ENCODE data around the gene WDR37.
"Not testable (repeated sequence)": the region's sequence is repeated elsewhere in the genome, so short reads cannot be mapped to it uniquely, and the experiment has no call there.

WDR37 gene

DNA sequence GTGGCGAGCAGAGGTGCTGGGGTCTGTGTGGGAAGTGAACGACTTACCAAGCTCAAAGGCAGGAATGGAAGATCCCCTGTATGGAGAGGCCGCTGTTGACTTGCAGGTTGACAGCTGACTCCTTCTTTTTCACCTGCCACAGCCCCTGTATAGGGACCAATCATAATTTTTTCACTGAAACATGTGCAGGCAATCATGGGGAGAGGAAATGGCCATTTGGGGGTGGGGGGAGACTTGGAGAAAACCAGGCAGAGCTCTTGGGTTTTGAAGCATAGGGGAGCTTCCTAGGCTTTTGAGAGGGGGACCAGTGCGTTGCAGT is 101.4 kb downstream of the WDR37 start:
- no peak for DNase-seq (ENCODE audit: low spot score)
- POLR2A ChIA-PET (ENCODE audit: low non-redundant PET) = no interaction called here
- H3K27ac ChIP-seq = no peak overlapping the region
- TF ChIP-seq, protein P1, sequence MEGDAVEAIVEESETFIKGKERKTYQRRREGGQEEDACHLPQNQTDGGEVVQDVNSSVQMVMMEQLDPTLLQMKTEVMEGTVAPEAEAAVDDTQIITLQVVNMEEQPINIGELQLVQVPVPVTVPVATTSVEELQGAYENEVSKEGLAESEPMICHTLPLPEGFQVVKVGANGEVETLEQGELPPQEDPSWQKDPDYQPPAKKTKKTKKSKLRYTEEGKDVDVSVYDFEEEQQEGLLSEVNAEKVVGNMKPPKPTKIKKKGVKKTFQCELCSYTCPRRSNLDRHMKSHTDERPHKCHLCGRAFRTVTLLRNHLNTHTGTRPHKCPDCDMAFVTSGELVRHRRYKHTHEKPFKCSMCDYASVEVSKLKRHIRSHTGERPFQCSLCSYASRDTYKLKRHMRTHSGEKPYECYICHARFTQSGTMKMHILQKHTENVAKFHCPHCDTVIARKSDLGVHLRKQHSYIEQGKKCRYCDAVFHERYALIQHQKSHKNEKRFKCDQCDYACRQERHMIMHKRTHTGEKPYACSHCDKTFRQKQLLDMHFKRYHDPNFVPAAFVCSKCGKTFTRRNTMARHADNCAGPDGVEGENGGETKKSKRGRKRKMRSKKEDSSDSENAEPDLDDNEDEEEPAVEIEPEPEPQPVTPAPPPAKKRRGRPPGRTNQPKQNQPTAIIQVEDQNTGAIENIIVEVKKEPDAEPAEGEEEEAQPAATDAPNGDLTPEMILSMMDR (conservative IDR thresholded peaks at IDR 0.05; ENCODE audit: low read depth) = no peak
- CTCF ChIA-PET = no interaction called here

DNA sequence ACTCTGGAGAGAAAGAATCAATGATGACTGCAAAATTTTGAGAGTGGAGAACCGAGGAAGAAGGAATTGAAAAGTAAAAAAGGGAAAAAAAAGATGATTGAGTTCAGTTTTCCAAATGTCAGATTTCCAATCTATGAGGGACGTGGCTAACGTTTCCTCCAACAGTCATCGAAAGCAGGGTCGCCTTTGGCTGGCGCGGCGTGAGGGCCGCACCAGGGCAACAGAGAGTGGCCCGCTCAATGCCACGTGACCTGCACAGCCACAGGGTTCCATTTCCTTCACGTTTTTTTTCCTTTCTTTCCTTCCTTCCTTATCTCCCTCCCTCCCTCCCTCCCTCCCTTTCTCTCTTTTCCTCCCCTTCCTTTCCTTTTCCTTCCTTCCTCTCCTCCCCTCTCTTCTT is 101.9 kb downstream of the WDR37 start:
- TF ChIP-seq, protein P1 (conservative IDR thresholded peaks at IDR 0.05; ENCODE audit: low read depth) = no peak
- ChIA-PET CTCF (interaction anchor here (0.7 kb wide), 1 partner anchor 27 kb away, joined by 3 read pairs; no protein-coding TSS in a partner anchor), POLR2A (ENCODE audit: low non-redundant PET) (no interaction called here)

DNA sequence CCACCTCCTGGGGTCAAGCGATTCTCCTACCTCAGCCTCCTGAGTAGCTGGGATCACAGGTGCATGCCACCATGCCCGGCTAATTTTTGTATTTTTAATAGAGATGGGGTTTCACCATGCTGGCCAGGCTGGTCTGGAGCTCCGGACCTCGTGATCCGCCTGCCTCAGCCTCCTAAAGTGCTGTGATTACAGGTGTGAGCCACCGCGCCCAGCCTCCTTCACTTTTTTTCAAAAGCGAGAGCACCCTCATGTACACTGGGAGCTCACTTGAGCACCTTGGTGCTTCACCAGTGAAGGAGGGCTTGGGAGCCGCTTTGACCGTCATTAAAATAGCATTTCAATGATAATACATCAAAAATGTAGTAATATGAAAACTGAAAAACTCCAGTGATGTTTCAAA is 102.4 kb downstream of the WDR37 start:
- POLR2A ChIA-PET (ENCODE audit: low non-redundant PET) = not testable (repeated sequence)

More for the DNA sequence above, 101.9 kb downstream of the WDR37 start:
- H3K27ac ChIP-seq = peak overlapping the region; percentile 79; the same call in 1 of the 2 replicates
- no peak for DNase-seq (ENCODE audit: low spot score)

DNA sequence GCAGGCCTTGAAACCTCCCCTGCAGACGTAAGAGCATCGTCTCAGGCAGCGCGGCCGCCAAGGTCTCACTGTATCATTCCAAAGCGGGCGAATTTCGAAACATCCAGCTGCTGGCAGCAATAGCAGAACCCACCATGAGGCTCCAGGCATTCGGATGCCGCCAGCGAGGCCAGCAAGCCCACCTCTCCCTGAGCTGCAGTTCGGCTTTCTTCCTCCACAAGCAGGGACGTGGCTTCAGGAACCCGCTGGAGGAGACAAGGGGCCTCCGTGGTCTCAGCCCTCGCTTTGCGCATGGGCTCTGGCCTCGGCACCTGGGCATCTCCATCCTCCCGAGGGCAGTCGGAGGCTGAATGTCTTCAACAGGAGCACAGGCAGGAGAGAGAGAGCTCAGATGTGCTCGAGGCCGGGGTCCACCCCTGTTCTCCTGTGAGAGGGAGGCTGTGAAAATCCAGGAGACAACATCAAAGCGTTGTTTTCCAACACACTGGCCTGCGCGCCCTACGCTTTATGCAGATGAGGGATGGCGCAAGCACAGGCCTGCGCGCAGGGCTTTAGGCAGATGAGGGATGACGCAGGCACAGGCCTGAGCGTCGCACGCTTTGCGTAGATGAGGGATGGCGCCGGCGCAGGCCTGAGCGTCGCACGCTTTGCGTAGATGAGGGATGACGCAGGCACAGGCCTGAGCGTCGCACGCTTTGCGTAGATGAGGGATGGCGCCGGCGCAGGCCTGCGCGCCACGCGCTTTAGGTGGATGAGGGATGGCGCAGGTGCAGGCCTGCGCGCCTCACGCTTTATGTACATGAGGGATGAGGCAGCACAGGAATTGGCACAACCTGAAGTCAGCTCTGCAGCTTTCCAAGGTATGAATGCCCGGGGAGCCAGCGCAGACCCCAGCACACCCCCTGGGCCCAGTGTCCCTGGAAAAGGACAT is 103.2 kb downstream of the WDR37 start:
- H3K27ac ChIP-seq = peak overlapping the region; percentile 79
- DNase-seq (ENCODE audit: low spot score) = peak; percentile 20
- ChIA-PET CTCF (no interaction called here), POLR2A (ENCODE audit: low non-redundant PET) (no interaction called here)
- TF ChIP-seq, protein P1 (conservative IDR thresholded peaks at IDR 0.05; ENCODE audit: low read depth) = no peak

More for the DNA sequence above, 102.4 kb downstream of the WDR37 start:
- H3K27ac ChIP-seq = peak overlapping the region; percentile 79
- CTCF ChIA-PET = interaction anchor here (0.7 kb wide), 1 partner anchor 27 kb away, joined by 3 read pairs; no protein-coding TSS in a partner anchor
- not testable (repeated sequence) for DNase-seq (ENCODE audit: low spot score)

DNA sequence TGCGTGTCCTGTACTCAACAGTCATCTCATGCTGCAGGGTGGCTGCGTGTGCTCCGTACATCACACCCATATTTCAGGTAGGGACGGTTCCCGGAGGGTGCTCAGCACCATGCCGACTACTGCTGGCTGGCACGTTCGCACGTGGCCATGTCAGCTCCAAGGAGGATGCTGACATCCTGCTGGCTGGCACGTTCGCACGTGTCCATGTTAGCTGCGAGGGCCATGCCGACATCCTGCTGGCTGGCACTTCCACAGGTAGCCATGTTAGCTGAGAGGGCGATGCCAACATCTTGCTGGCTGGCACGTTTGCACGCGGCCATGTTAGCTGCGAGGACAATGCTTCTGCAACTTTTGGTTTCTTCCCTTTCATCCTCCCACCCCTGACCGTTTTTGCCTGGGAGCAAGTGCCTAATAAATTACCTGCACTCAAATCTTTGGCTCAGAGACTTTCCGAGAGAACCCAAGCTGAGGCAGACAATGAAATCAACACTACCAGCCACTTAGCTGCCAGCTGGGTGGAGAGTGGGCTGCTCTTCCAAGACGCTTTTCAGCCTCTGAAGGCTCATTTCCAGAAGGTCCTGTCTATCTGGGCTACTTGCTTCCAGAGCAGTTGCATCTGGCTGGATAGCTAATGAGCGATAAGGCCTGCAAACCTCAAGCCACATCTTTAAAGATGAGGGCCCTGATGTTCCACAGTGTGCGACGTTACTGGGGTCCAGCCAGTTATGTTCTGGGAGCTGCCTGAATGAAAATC is 104.6 kb downstream of the WDR37 start:
- POLR2A ChIA-PET (ENCODE audit: low non-redundant PET) = no interaction called here

DNA sequence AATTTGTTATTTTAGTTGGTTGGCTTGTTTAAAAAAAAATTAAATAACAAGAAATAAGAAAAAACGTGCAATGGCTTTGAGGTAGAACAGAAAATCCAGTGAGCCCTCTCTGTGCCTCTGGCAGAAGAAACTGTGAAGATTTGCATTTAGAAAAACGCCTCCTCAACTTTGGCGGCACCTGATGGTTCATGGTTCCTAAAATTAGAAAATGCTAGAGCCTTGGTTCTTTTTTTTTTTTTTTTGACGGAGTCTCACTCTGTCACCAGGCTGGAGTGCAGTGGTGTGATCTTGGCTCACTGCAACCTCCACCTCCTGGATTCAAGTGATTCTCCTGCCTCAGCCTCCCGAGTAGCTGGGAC is 105.1 kb downstream of the WDR37 start:
- CTCF ChIA-PET = interaction anchor here (0.6 kb wide), 1 partner anchor 285 kb away, joined by 3 read pairs; no protein-coding TSS in a partner anchor

More for the DNA sequence above, 104.6 kb downstream of the WDR37 start:
- no peak overlapping the region for H3K27ac ChIP-seq
- DNase-seq (ENCODE audit: low spot score) = no peak
- TF ChIP-seq, protein P1 (conservative IDR thresholded peaks at IDR 0.05; ENCODE audit: low read depth) = no peak
- CTCF ChIA-PET = interaction anchor here (0.6 kb wide), 1 partner anchor 286 kb away, joined by 3 read pairs; no protein-coding TSS in a partner anchor

DNA sequence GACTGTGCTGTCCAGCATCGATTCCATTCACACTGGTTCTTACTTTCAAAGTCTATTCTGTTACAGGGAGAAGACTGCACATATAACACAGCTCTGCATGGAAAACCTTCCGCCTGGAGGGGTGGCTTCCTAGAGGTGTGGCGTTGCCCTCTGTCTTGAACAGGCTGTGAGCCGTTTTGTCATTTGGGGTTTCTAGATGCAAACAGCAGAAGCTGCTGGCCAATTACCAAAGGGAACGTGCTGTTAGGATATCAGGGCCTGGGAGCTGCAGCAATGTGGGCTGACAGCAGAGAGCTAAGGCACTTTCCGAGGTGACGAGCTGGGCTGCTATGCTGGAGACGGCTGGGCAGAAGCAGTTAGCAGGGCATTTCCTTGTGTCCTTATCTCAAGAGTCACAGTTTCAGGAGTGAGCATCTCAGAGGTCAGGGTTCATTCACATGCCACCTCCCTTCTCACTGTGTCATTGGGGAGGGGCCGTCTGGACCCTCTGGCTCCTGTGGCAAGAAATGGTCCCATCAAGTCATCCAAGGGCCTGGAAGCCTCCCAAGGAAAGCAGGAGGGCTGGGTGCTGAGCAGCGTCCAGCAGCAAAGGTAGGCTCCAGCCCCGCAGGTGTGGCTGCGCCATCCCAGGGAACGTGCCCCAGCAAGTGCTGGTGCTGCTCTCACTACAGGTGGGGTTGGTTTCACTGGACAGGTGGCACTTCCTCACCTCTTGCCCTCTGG is 106.5 kb downstream of the WDR37 start:
- DNase-seq (ENCODE audit: low spot score) = no peak
- TF ChIP-seq, protein P1 (conservative IDR thresholded peaks at IDR 0.05; ENCODE audit: low read depth) = no peak
- ChIA-PET POLR2A (ENCODE audit: low non-redundant PET) (no interaction called here), CTCF (no interaction called here)
- H3K27ac ChIP-seq = no peak overlapping the region

More for the DNA sequence above, 105.1 kb downstream of the WDR37 start:
- DNase-seq (ENCODE audit: low spot score); H3K27ac ChIP-seq; POLR2A ChIA-PET (ENCODE audit: low non-redundant PET): not testable (repeated sequence)

Data from RWPE1 (cell line).